Stomach (tissue), 4 donors: ENCODE results near the gene PIN4.

Source experiments
- EP300 ChIP-seq: sonication (generic); formaldehyde crosslinking; IDR thresholded peaks from one replicate; pipeline ENCODE4 v1.6.1; 2017; ENCODE audit warnings: antibody characterized with exemption
- POLR2A ChIP-seq, 4 donors: fragments of 450-650 bp; IDR thresholded peaks; one replicate each; pipeline ENCODE4 v1.6.1; 2016; ENCODE audit warnings: antibody characterized with exemption in 4 of 4, control low read depth in 2 of 4, mild to moderate bottlenecking in 1 of 4, moderate library complexity in 1 of 4
- POLR2AphosphoS5 ChIP-seq, 3 donors: sonication (generic); formaldehyde crosslinking; IDR thresholded peaks; one replicate each; pipeline ENCODE4 v1.6.1; 2016; ENCODE audit warnings: antibody characterized with exemption in 3 of 3
- TF ChIP-seq, protein P1 (sequence below), 7 experiments: fragments of 450-650 bp in 4 of 7; fragments of 200-600 bp in 3 of 7; sonication (generic) in 3 of 7; IDR thresholded peaks; one replicate each; pipeline ENCODE4 v1.5.1; 2016 to 2019; ENCODE audit warnings: antibody characterized with exemption in 7 of 7, control low read depth in 2 of 7, mild to moderate bottlenecking in 1 of 7

- TF ChIP-seq POLR2A (IDR thresholded peaks at IDR 0.05), result no peak
- no peak for TF ChIP-seq EP300
- TF ChIP-seq, protein P1, sequence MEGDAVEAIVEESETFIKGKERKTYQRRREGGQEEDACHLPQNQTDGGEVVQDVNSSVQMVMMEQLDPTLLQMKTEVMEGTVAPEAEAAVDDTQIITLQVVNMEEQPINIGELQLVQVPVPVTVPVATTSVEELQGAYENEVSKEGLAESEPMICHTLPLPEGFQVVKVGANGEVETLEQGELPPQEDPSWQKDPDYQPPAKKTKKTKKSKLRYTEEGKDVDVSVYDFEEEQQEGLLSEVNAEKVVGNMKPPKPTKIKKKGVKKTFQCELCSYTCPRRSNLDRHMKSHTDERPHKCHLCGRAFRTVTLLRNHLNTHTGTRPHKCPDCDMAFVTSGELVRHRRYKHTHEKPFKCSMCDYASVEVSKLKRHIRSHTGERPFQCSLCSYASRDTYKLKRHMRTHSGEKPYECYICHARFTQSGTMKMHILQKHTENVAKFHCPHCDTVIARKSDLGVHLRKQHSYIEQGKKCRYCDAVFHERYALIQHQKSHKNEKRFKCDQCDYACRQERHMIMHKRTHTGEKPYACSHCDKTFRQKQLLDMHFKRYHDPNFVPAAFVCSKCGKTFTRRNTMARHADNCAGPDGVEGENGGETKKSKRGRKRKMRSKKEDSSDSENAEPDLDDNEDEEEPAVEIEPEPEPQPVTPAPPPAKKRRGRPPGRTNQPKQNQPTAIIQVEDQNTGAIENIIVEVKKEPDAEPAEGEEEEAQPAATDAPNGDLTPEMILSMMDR (IDR thresholded peaks at IDR 0.05), result no peak
- TF ChIP-seq POLR2AphosphoS5 (IDR thresholded peaks at IDR 0.05), result no peak
These were observed 1.0 kb upstream of the PIN4 start for GRCh38 chrX:72180539-72180938.
